GM12878 (cell line): Measurements from ENCODE around the gene PIRT. TPM values are rescaled to one million over a fixed set of nuclear protein-coding genes. Genes with fewer than 3 reads are reported as not detected.

Experiments
- ATAC-seq: fragments of 200-7000 bp; cut with Tn5 transposase; 3 replicates; pipeline ENCODE4 v1.9.1; 2020; ENCODE audit warnings: mild to moderate bottlenecking, moderate library complexity
- BruUV-seq: library from RNA; stranded (reverse); fragments of 400-500 nt; replicated peaks from 2 replicates; lab custom pipeline; 2021; lab: Mats Ljungman, UMichigan
- CTCF ChIA-PET: fragments of 300-600 bp; sonication (Branson Sonifier 250); formaldehyde crosslinking; extraction: SDS; loops from one replicate; lab custom pipeline; 2021; ENCODE audit warnings: inconsistent platforms; lab: Yijun Ruan, JAX
- POLR2A ChIA-PET: fragments of 350-600 bp; formaldehyde crosslinking; extraction: SDS; loops from one replicate; lab custom pipeline; 2021; ENCODE audit warnings: inconsistent platforms; lab: Charles Lee
- RAD21 ChIA-PET: fragments of 300-600 bp; sonication (Branson Sonifier 250); formaldehyde crosslinking; loops from one replicate; lab custom pipeline; 2023; ENCODE audit warnings: antibody characterized with exemption; ENCODE audit not compliant: unreplicated experiment; lab: Charles Lee
- SMC1A ChIA-PET: fragments of 300-600 bp; sonication (Branson Sonifier 250); formaldehyde crosslinking; loops from one replicate; lab custom pipeline; 2023; ENCODE audit not compliant: unreplicated experiment, uncharacterized antibody; lab: Charles Lee
- DNase-seq: peaks from one replicate; pipeline ENCODE4 v3.0.0-alpha.2; 2011; ENCODE audit warnings: low read depth, low spot score
- FAIRE-seq: peaks from 3 replicates; lab custom pipeline; 2011; peaks lifted over from hg19 to GRCh38; lab: Jason Lieb, UNC
- H2AFZ ChIP-seq: 2 replicates; pipeline ENCODE4 v1.6.0; 2011; ENCODE audit warnings: low read depth, low read length, control low read depth; ENCODE audit not compliant: control insufficient read depth
- H3K27ac ChIP-seq: 2 replicates; pipeline ENCODE4 v1.5.1; 2011; ENCODE audit warnings: control low read depth; ENCODE audit not compliant: control insufficient read depth, insufficient read depth
- H3K27me3 ChIP-seq, 2 experiments: replicated peaks in 1 of 2; 2 replicates each; pipeline versions ENCODE4 v1.6.0 to v1.6.1; 2011; ENCODE audit warnings: low read length in 1 of 2; ENCODE audit not compliant: control insufficient read depth in 2 of 2, insufficient read depth in 2 of 2
- H3K36me3 ChIP-seq, 2 experiments: 2 replicates each; pipeline ENCODE4 v1.5.1; 2011; ENCODE audit warnings: low read length in 1 of 2; ENCODE audit not compliant: control insufficient read depth in 2 of 2, insufficient read depth in 2 of 2
- H3K4me1 ChIP-seq: 2 replicates; pipeline ENCODE4 v1.6.1; 2011; ENCODE audit warnings: mild to moderate bottlenecking, low read length, moderate library complexity, mixed read lengths; ENCODE audit not compliant: control insufficient read depth, insufficient read depth
- H3K4me2 ChIP-seq: 2 replicates; pipeline ENCODE4 v1.6.0; 2011; ENCODE audit warnings: control low read depth; ENCODE audit not compliant: control insufficient read depth, insufficient read depth
- H3K4me3 ChIP-seq: fragments of 200-600 bp; sonication (generic); 2 replicates; pipeline ENCODE4 v1.5.1; 2016
- H3K79me2 ChIP-seq: 2 replicates; pipeline ENCODE4 v1.6.0; 2011; ENCODE audit warnings: low read length; ENCODE audit not compliant: control insufficient read depth, insufficient read depth
- H3K9ac ChIP-seq: 2 replicates; pipeline ENCODE4 v1.8.0; 2011; ENCODE audit warnings: low read length, control low read depth, mixed read lengths; ENCODE audit not compliant: control insufficient read depth, insufficient read depth
- H3K9me3 ChIP-seq: replicated peaks from 3 replicates; pipeline ENCODE4 v1.5.1; 2011; ENCODE audit warnings: mild to moderate bottlenecking, low read length; ENCODE audit not compliant: control insufficient read depth, insufficient read depth
- H4K20me1 ChIP-seq: 2 replicates; pipeline ENCODE4 v1.6.0; 2011; ENCODE audit not compliant: control insufficient read depth, insufficient read depth
- ATF7 ChIP-seq: fragments of 450-650 bp; IDR thresholded peaks from 2 replicates; pipeline ENCODE4 v1.6.1; 2016; ENCODE audit warnings: low read depth, mild to moderate bottlenecking
- RUNX3 ChIP-seq: IDR thresholded peaks from 2 replicates; pipeline ENCODE4 v1.6.1; 2012; ENCODE audit warnings: low read length, inconsistent platforms
- WGBS: methylation state at CpG from one replicate; pipeline ENCODE4 v1.1.6; 2016; ENCODE audit warnings: low lambda C conversion rate; ENCODE audit not compliant: insufficient replicate concordance, insufficient coverage; ENCODE audit errors: missing lambda C conversion rate; 5-methylcytosine and 5-hydroxymethylcytosine counted together
- in situ Hi-C: fragments of 300-500 bp; cut with MboI; formaldehyde crosslinking; loops from 9 replicates; pipeline ENCODE4 v1.14.3; 2018; ENCODE audit warnings: mixed read lengths
- intact Hi-C: fragments of 100-400 bp; cut with micrococcal nuclease; formaldehyde crosslinking; loops from one replicate; pipeline ENCODE4 v1.14.2; 2022; ENCODE audit not compliant: unreplicated experiment
- polyA plus RNA-seq, 11 experiments: library from polyadenylated mRNA; depleted of rRNA in 4 of 11; unstranded in 6 of 11; stranded (reverse) in 5 of 11; fragments of >200 nt; fragmentation: Nextera tagmentation in 4 of 11; fragmentation: Illumina TruSeq in 1 of 11; extraction: Ambion mirVana in 4 of 11; extraction: Trizol in 1 of 11; gene quantifications; 1 replicate in 1 of 11; 2 replicates in 10 of 11; pipeline versions ENCODE4 v1.2.1 to v1.2.3, GENCODE V29; 2011 to 2016; ENCODE audit warnings: inconsistent platforms in 2 of 11, missing spikeins in 2 of 11, low read depth in 1 of 11
- total RNA-seq, 4 experiments: library from RNA; depleted of rRNA in 3 of 4; stranded (reverse); fragments of >200 nt in 3 of 4; fragmentation: Illumina TruSeq in 1 of 4; extraction: Trizol in 1 of 4; gene quantifications; 2 replicates each; pipeline versions ENCODE4 v1.2.1 to v1.2.3, GENCODE V29; 2013 to 2021
- TF ChIP-seq, protein P1 (sequence below): IDR thresholded peaks from 2 replicates; pipeline ENCODE4 v1.6.1; 2012; ENCODE audit warnings: mild to moderate bottlenecking, low read depth, low read length

Gene PIRT
- total and polyA plus RNA-seq, 10 of the 15 experiments (the other 5 are each of a cell fraction or from before 2014, with no cell fraction given), result not detected

- H3K9ac ChIP-seq, result no peak overlapping the region
- H3K9me3 ChIP-seq, result no peaks in the 10 kb centered on the region
- RAD21 ChIA-PET, result interaction anchor here (0.7 to 1.9 kb wide), 6 partner anchors 269 to 1820 kb away, joined by 3 to 5 read pairs (median 3); no protein-coding TSS in a partner anchor
- no peak overlapping the region for H2AFZ ChIP-seq
- H3K36me3 ChIP-seq, result no peaks in the 10 kb centered on the region
- H3K27ac ChIP-seq, result no peak overlapping the region
- in situ Hi-C loops, result loop anchor here (25.0 kb wide), 2 partner anchors 762 to 1062 kb away; no protein-coding TSS in a partner anchor
- under 1% methylated on average over 9 of the region's 9 CpGs for WGBS
- no peaks in the 10 kb centered on the region for H3K79me2 ChIP-seq
- SMC1A ChIA-PET, result interaction anchor here (0.8 to 1.7 kb wide), 2 partner anchors 269 to 769 kb away, joined by 4 to 7 read pairs; no protein-coding TSS in a partner anchor
- intact Hi-C loops, result loop anchor here (5.0 to 10.0 kb wide), 2 partner anchors 1059 to 1112 kb away; no protein-coding TSS in a partner anchor
- no peaks in the 10 kb centered on the region for H3K27me3 ChIP-seq
- no peak for DNase-seq
- POLR2A ChIA-PET, result no interaction called here
- FAIRE-seq, result no peak
- no peak for ATAC-seq
- TF ChIP-seq ATF7 (no peak), RUNX3 (no peak)
- TF ChIP-seq, protein P1, sequence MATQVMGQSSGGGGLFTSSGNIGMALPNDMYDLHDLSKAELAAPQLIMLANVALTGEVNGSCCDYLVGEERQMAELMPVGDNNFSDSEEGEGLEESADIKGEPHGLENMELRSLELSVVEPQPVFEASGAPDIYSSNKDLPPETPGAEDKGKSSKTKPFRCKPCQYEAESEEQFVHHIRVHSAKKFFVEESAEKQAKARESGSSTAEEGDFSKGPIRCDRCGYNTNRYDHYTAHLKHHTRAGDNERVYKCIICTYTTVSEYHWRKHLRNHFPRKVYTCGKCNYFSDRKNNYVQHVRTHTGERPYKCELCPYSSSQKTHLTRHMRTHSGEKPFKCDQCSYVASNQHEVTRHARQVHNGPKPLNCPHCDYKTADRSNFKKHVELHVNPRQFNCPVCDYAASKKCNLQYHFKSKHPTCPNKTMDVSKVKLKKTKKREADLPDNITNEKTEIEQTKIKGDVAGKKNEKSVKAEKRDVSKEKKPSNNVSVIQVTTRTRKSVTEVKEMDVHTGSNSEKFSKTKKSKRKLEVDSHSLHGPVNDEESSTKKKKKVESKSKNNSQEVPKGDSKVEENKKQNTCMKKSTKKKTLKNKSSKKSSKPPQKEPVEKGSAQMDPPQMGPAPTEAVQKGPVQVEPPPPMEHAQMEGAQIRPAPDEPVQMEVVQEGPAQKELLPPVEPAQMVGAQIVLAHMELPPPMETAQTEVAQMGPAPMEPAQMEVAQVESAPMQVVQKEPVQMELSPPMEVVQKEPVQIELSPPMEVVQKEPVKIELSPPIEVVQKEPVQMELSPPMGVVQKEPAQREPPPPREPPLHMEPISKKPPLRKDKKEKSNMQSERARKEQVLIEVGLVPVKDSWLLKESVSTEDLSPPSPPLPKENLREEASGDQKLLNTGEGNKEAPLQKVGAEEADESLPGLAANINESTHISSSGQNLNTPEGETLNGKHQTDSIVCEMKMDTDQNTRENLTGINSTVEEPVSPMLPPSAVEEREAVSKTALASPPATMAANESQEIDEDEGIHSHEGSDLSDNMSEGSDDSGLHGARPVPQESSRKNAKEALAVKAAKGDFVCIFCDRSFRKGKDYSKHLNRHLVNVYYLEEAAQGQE, result peak; percentile 88
- BruUV-seq, result no TSS peak
- CTCF ChIA-PET, result interaction anchor here (0.5 to 6.4 kb wide), 13 partner anchors 17 to 1668 kb away, joined by 3 to 56 read pairs (median 4); no protein-coding TSS in a partner anchor
- no peak overlapping the region for H3K4me2 ChIP-seq
- H3K4me1 ChIP-seq, result no peaks in the 10 kb centered on the region
- H3K4me3 ChIP-seq, result no peak overlapping the region
- H4K20me1 ChIP-seq, result no peaks in the 10 kb centered on the region
These were observed 37.6 kb upstream of the PIRT start for GRCh38 chr17:10875430-10875851.
